ENCODE data around the gene KIF18B. TPM values are rescaled to one million over a fixed set of nuclear protein-coding genes. Genes with fewer than 3 reads are reported as not detected.

The KIF18B gene
- total RNA-seq, 1 donor: 0.72 TPM

DNA sequence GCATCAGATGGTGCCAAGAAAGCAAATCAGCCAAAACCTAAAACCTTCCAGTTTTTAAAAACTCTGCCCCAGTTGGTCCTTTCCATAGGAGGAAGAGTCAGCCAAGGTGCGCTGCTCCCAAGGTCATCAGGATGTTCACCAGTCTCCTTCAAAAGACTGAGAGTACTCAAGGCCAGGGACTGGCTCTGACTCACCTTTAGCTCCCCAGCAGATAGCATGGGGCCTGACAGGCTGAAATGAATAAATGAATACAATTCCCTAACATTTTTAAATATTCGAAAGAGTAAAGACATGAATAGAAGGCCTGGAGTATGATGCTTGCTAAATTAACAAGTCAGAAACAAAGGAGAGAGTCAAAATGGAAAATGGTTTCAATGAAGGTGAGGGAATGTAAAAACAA, 67.5 kb downstream of the KIF18B start:
- peaks cover 74% of the 10 kb centered on the region for H3K36me3 ChIP-seq (ENCODE audit: insufficient read depth, low read length)
- TF ChIP-seq, protein P1, sequence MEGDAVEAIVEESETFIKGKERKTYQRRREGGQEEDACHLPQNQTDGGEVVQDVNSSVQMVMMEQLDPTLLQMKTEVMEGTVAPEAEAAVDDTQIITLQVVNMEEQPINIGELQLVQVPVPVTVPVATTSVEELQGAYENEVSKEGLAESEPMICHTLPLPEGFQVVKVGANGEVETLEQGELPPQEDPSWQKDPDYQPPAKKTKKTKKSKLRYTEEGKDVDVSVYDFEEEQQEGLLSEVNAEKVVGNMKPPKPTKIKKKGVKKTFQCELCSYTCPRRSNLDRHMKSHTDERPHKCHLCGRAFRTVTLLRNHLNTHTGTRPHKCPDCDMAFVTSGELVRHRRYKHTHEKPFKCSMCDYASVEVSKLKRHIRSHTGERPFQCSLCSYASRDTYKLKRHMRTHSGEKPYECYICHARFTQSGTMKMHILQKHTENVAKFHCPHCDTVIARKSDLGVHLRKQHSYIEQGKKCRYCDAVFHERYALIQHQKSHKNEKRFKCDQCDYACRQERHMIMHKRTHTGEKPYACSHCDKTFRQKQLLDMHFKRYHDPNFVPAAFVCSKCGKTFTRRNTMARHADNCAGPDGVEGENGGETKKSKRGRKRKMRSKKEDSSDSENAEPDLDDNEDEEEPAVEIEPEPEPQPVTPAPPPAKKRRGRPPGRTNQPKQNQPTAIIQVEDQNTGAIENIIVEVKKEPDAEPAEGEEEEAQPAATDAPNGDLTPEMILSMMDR (IDR thresholded peaks at IDR 0.05; ENCODE audit: extremely low read depth, low read depth, low read length): no peak

GRCh38 chr17:44879376-44879775, 68.2 kb downstream of the KIF18B start:
- Histone ChIP-seq H3K4me1 (ENCODE audit: insufficient read depth, low read length) (no peaks in the 10 kb centered on the region), H3K27me3 (ENCODE audit: insufficient read depth, low read length) (no peaks in the 10 kb centered on the region), H3K36me3 (ENCODE audit: insufficient read depth, low read length) (peaks cover 71% of the 10 kb centered on the region), H3K4me2 (ENCODE audit: insufficient read depth, low read length) (no peak overlapping the region), H3K79me2 (ENCODE audit: insufficient read depth, low read length) (no peaks in the 10 kb centered on the region), H3K9me3 (ENCODE audit: low read depth, low read length) (no peaks in the 10 kb centered on the region), H3K4me3 (ENCODE audit: insufficient read depth, low read length) (no peak overlapping the region), H3K27ac (ENCODE audit: low read depth, low read length) (no peak overlapping the region), H2AFZ (ENCODE audit: low read length) (no peak overlapping the region), H4K20me1 (ENCODE audit: insufficient read depth, low read length) (peaks cover 4% of the 10 kb centered on the region)
- TF ChIP-seq, protein P1 (IDR thresholded peaks at IDR 0.05; ENCODE audit: extremely low read depth, low read depth, low read length): no peak
- no peak for DNase-seq (ENCODE audit: insufficient read length, low spot score, missing footprints)

More for the DNA sequence above, 67.5 kb downstream of the KIF18B start:
- Histone ChIP-seq H3K27me3 (ENCODE audit: insufficient read depth, low read length) (no peaks in the 10 kb centered on the region), H3K79me2 (ENCODE audit: insufficient read depth, low read length) (no peaks in the 10 kb centered on the region), H3K4me1 (ENCODE audit: insufficient read depth, low read length) (no peaks in the 10 kb centered on the region), H3K27ac (ENCODE audit: low read depth, low read length) (no peak overlapping the region), H3K4me2 (ENCODE audit: insufficient read depth, low read length) (no peak overlapping the region), H2AFZ (ENCODE audit: low read length) (no peak overlapping the region), H3K4me3 (ENCODE audit: insufficient read depth, low read length) (no peak overlapping the region), H4K20me1 (ENCODE audit: insufficient read depth, low read length) (peaks cover 4% of the 10 kb centered on the region), H3K9me3 (ENCODE audit: low read depth, low read length) (no peaks in the 10 kb centered on the region)
- no peak for DNase-seq (ENCODE audit: insufficient read length, low spot score, missing footprints)

DNA sequence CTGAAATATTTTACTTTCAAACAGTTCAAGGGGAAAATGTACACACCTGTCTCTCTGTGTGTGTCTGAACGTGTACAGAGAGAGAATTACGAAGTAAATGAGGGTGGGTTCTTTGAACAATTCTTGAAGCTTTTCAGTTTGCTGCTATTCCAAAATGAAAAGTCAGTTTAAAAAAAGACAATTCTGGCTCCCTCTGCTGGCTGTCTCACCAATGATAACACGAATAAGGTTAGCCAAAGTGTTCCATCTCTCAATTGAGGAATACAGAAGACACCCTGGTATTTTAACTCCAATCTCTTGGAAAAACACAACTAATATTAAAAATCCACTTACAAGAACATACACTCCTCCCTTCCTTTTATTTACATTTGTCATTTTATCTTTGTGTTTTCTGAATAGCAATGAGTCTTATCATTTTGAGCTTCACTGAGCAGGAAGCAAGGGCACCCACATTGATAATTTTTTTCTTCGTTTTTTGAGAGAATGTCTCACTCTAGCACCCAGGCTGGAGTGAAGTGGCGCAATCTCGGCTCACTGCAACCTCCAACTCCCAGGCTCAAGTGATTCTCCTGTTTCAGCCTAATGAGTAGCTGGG, 68.8 kb downstream of the KIF18B start:
- peaks cover 4% of the 10 kb centered on the region for H4K20me1 ChIP-seq (ENCODE audit: insufficient read depth, low read length)
- no peaks in the 10 kb centered on the region for H3K79me2 ChIP-seq (ENCODE audit: insufficient read depth, low read length)
- no peak overlapping the region for H3K4me3 ChIP-seq (ENCODE audit: insufficient read depth, low read length)
- H3K27ac ChIP-seq (ENCODE audit: low read depth, low read length): no peak overlapping the region
- no peak overlapping the region for H3K4me2 ChIP-seq (ENCODE audit: insufficient read depth, low read length)
- TF ChIP-seq, protein P1 (IDR thresholded peaks at IDR 0.05; ENCODE audit: extremely low read depth, low read depth, low read length): peak; percentile 72
- H3K4me1 ChIP-seq (ENCODE audit: insufficient read depth, low read length): no peaks in the 10 kb centered on the region
- no peak overlapping the region for H2AFZ ChIP-seq (ENCODE audit: low read length)
- no peaks in the 10 kb centered on the region for H3K27me3 ChIP-seq (ENCODE audit: insufficient read depth, low read length)
- H3K36me3 ChIP-seq (ENCODE audit: insufficient read depth, low read length): peaks cover 74% of the 10 kb centered on the region
- peak; percentile 87 for DNase-seq (ENCODE audit: insufficient read length, low spot score, missing footprints)
- H3K9me3 ChIP-seq (ENCODE audit: low read depth, low read length): no peaks in the 10 kb centered on the region

- Histone ChIP-seq H3K4me2 (ENCODE audit: insufficient read depth, low read length) (no peak overlapping the region), H3K4me3 (ENCODE audit: insufficient read depth, low read length) (no peak overlapping the region), H2AFZ (ENCODE audit: low read length) (no peak overlapping the region), H3K27me3 (ENCODE audit: insufficient read depth, low read length) (no peaks in the 10 kb centered on the region), H3K79me2 (ENCODE audit: insufficient read depth, low read length) (no peaks in the 10 kb centered on the region), H3K27ac (ENCODE audit: low read depth, low read length) (no peak overlapping the region), H3K36me3 (ENCODE audit: insufficient read depth, low read length) (peaks cover 71% of the 10 kb centered on the region), H3K4me1 (ENCODE audit: insufficient read depth, low read length) (no peaks in the 10 kb centered on the region), H3K9me3 (ENCODE audit: low read depth, low read length) (no peaks in the 10 kb centered on the region), H4K20me1 (ENCODE audit: insufficient read depth, low read length) (no peaks in the 10 kb centered on the region)
- no peak for DNase-seq (ENCODE audit: insufficient read length, low spot score, missing footprints)
- TF ChIP-seq, protein P1 (IDR thresholded peaks at IDR 0.05; ENCODE audit: extremely low read depth, low read depth, low read length): no peak
Observed at GRCh38 chr17:44877121-44877520, 70.5 kb downstream of the KIF18B start.

All from osteoblast (primary cell).